Transverse colon (tissue), 4 donors: ENCODE measurements around the gene PAX5. TPM values are rescaled to one million over a fixed set of nuclear protein-coding genes. Genes with fewer than 3 reads are reported as not detected.

ENCODE experiments used
- DNase-seq: peaks from one replicate; pipeline ENCODE4 v3.0.0-alpha.2; 2019
- H3K27ac ChIP-seq, 4 donors: fragments of 200-600 bp; sonication (generic); 2 replicates each; pipeline ENCODE4 v1.5.1; 2016 to 2018; ENCODE audit warnings: inconsistent platforms in 4 of 4
- H3K27me3 ChIP-seq: fragments of 200-600 bp; sonication (generic); 2 replicates; pipeline ENCODE4 v1.5.1; 2017; ENCODE audit warnings: inconsistent platforms
- H3K36me3 ChIP-seq, 4 donors: fragments of 200-600 bp; sonication (generic); 2 replicates each; pipeline ENCODE4 v1.5.1; 2017 to 2019; ENCODE audit warnings: inconsistent platforms in 4 of 4
- H3K4me1 ChIP-seq, 4 donors: fragments of 200-600 bp; sonication (generic); 2 replicates each; pipeline ENCODE4 v1.5.1; 2017 to 2020; ENCODE audit warnings: inconsistent platforms in 4 of 4
- H3K4me3 ChIP-seq, 4 donors: fragments of 200-600 bp; sonication (generic); 1 replicate in 1 of 4; 2 replicates in 3 of 4; pipeline versions ENCODE4 v1.5.1 to v1.6.1; 2017 to 2019; ENCODE audit warnings: inconsistent platforms in 4 of 4
- H3K9me3 ChIP-seq, 2 donors: fragments of 200-600 bp; sonication (generic); 2 replicates each; pipeline ENCODE4 v1.5.1; 2017 to 2019; ENCODE audit warnings: inconsistent platforms in 2 of 2
- CTCF ChIP-seq, 5 experiments: fragments of 200-600 bp in 3 of 5; fragments of 450-650 bp in 2 of 5; sonication (generic) in 3 of 5; IDR thresholded peaks; 1 replicate in 2 of 5; 2 replicates in 3 of 5; pipeline ENCODE4 v1.5.1; 2016 to 2017; ENCODE audit warnings: antibody characterized with exemption in 5 of 5, inconsistent platforms in 3 of 5, mild to moderate bottlenecking in 2 of 5, moderate library complexity in 1 of 5
- EP300 ChIP-seq: sonication (generic); formaldehyde crosslinking; IDR thresholded peaks from one replicate; pipeline ENCODE4 v1.6.1; 2017; ENCODE audit warnings: antibody characterized with exemption, low read depth
- POLR2A ChIP-seq: fragments of 450-650 bp; IDR thresholded peaks from one replicate; pipeline ENCODE4 v1.6.1; 2016; ENCODE audit warnings: antibody characterized with exemption, mild to moderate bottlenecking, moderate library complexity
- POLR2AphosphoS5 ChIP-seq, 3 donors: sonication (generic); formaldehyde crosslinking; IDR thresholded peaks; one replicate each; pipeline ENCODE4 v1.6.1; 2016; ENCODE audit warnings: antibody characterized with exemption in 3 of 3
- WGBS, 2 donors: methylation state at CpG; one replicate each; pipeline ENCODE4 v1.1.5; 2018; ENCODE audit warnings: low coverage in 1 of 2; 5-methylcytosine and 5-hydroxymethylcytosine counted together
- in situ Hi-C, 4 donors: fragments of 200-750 bp; cut with MboI; loops; one replicate each; pipeline versions ENCODE4 v1.15.0 to v1.15.1; 2017; ENCODE audit warnings: low sequenced_read_pairs in 3 of 4, low pct_ligation_motif_present in 1 of 4, low pct_unique_long_range_greater_than_20kb in 1 of 4
- intact Hi-C: fragments of 100-400 bp; cut with DNase I; formaldehyde crosslinking; loops from one replicate; pipeline ENCODE4 v1.15.1; 2023; ENCODE audit warnings: low total_unique reads
- total RNA-seq, 4 donors: library from RNA; depleted of rRNA; stranded (reverse); fragments of >200 nt; gene quantifications; one replicate each; pipeline ENCODE4 v1.1.0, GENCODE V29; 2016

The PAX5 gene
- total RNA-seq, 4 donors from 2014 or later = 2.4 to 3.7 TPM; not detected in 2

- in situ Hi-C loops (no loop called here), intact Hi-C loops (no loop called here)
- TF ChIP-seq CTCF (IDR thresholded peaks at IDR 0.05) (no peak), POLR2AphosphoS5 (IDR thresholded peaks at IDR 0.05) (no peak), POLR2A (no peak), EP300 (no peak)
- H3K4me3 ChIP-seq = no peak overlapping the region
- 59 to 69% methylated on average over 5 of the region's 5 CpGs for WGBS, 2 donors
- peaks cover 73% of the 10 kb centered on the region for H3K27me3 ChIP-seq
- no peaks in the 10 kb centered on the region for H3K9me3 ChIP-seq
- no peak overlapping the region for H3K27ac ChIP-seq
- no peaks in the 10 kb centered on the region for H3K4me1 ChIP-seq
- H3K36me3 ChIP-seq = no peaks in the 10 kb centered on the region
- no peak for DNase-seq
These were observed 19.8 kb upstream of the PAX5 start for GRCh38 chr9:37053684-37054362.

GRCh38 chr9:37046683-37047082, 12.6 kb upstream of the PAX5 start:
- in situ Hi-C loops = no loop called here
- TF ChIP-seq CTCF (IDR thresholded peaks at IDR 0.05) (no peak), POLR2A (no peak)
- no peak for DNase-seq
- intact Hi-C loops = no loop called here
- Histone ChIP-seq H3K4me3 (no peak overlapping the region), H3K4me1 (no peaks in the 10 kb centered on the region), H3K9me3 (no peaks in the 10 kb centered on the region), H3K27me3 (peaks cover 78% of the 10 kb centered on the region), H3K27ac (no peak overlapping the region), H3K36me3 (no peaks in the 10 kb centered on the region)
- WGBS, 2 donors = 82% methylated on average over 7 of the region's 7 CpGs; no CpG with 5 or more reads in 1 of the 2 donors

GRCh38 chr9:37042421-37042820, 8.4 kb upstream of the PAX5 start:
- in situ Hi-C loops (no loop called here), intact Hi-C loops (no loop called here)
- DNase-seq = no peak
- Histone ChIP-seq H3K4me3 (no peak overlapping the region), H3K27me3 (peaks cover 93% of the 10 kb centered on the region), H3K4me1 (peaks cover 7 to 8% (median 8%) of the 10 kb centered on the region in 4 donors), H3K27ac (no peak overlapping the region), H3K36me3 (no peaks in the 10 kb centered on the region), H3K9me3 (no peaks in the 10 kb centered on the region)
- TF ChIP-seq CTCF (IDR thresholded peaks at IDR 0.05) = no peak
- 40 to 74% methylated on average over 2 to 3 of the region's 3 CpGs for WGBS, 2 donors

- no peaks in the 10 kb centered on the region for H3K36me3 ChIP-seq
- in situ Hi-C loops = no loop called here
- H3K4me3 ChIP-seq = no peak overlapping the region
- WGBS, 2 donors = 68 to 80% methylated on average over 7 to 8 of the region's 8 CpGs
- no peak overlapping the region for H3K27ac ChIP-seq
- no peak for DNase-seq
- H3K4me1 ChIP-seq = peaks cover 16 to 26% (median 24%) of the 10 kb centered on the region in 4 donors
- intact Hi-C loops = no loop called here
- H3K9me3 ChIP-seq = no peaks in the 10 kb centered on the region
- no peak for TF ChIP-seq POLR2A
- no peak for TF ChIP-seq POLR2AphosphoS5 (IDR thresholded peaks at IDR 0.05)
- no peak for TF ChIP-seq CTCF (IDR thresholded peaks at IDR 0.05)
- no peak for TF ChIP-seq EP300
- H3K27me3 ChIP-seq = peaks cover 97% of the 10 kb centered on the region
These were observed 6.5 kb upstream of the PAX5 start for GRCh38 chr9:37040508-37041127.
